GM19240 (cell line): ENCODE data around the gene PPP1R8.

Experiments used
- DNase-seq: peaks from one replicate; pipeline ENCODE4 v3.0.0; 2011; ENCODE audit warnings: low spot score; ENCODE audit not compliant: insufficient read length

PPP1R8 gene

DNA sequence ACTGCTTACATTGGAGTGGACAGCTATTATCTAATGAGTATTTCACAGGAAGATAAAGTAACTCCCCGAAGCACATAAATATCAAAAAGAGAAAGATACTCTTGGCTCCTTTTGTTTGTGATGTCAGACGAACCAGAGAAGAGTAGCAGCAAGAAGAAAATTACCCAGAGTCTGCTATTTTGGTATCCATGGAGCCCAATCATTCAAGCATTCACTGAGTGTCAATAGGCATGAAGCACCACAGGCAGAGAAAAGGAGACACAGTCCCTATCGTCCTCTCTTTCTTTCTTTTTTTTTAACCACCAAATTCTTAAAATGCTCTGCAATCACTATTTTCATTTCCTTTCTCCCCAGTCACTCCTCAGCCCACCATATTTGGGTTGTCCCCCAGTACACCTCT is 63.9 kb downstream of the PPP1R8 start:
- DNase-seq = no peak
